Activated T-helper 1 cell treated with anti-CD3 and anti-CD28 coated beads, Interleukin-2, amount 50 U/mL, for 16 hours (primary cell): ENCODE data around the gene DYNC1I1.

Experiments used
- DNase-seq, 2 donors: peaks; one replicate each; pipeline ENCODE4 v3.0.0-alpha.2; 2020; ENCODE audit warnings: low read depth in 1 of 2, low spot score in 1 of 2

Gene DYNC1I1

DNA sequence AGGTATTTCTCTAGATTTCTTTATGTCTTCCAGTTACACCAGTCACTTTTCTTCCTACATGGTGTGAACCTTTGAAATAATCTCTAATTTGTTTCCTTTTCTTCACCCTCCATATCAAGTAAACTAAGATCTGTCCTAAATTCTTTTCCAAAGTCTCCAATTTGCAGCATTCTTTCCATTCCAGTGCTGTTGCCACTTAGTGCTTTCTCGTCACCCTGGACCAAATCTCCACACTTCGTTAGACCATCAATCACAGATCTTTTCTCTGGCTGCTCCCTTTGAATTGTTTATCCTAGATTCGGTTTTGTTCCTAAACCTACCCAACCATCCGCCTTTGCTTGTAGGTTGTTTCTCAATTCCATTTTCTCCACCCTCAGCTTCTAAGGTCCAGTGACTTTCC, 74.7 kb downstream of the DYNC1I1 start:
- no peak for DNase-seq

GRCh38 chr7:95859429-95859828, 87.1 kb downstream of the DYNC1I1 start:
- no peak for DNase-seq

- DNase-seq, result no peak
Observed at GRCh38 chr7:95861041-95861440, 88.7 kb downstream of the DYNC1I1 start.

DNA sequence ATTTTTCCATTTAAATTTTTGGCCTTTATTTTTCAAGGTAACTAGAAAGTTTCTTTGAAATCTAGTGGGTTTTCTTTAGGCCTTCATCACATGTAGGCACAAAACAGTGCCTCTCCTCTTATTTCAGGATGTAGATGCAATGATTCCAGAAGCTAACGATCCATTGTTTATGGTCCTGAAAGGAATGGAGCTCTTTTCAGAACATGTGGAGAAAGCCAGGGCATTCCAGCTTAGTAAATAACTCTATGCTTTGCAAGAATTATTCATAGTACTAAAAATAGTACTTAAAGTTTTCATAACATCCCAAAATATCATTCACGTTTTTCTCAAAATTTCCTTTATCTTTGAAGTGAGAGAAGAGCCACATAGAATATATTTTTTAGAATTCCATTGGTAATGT, 91.3 kb downstream of the DYNC1I1 start:
- no peak for DNase-seq

DNA sequence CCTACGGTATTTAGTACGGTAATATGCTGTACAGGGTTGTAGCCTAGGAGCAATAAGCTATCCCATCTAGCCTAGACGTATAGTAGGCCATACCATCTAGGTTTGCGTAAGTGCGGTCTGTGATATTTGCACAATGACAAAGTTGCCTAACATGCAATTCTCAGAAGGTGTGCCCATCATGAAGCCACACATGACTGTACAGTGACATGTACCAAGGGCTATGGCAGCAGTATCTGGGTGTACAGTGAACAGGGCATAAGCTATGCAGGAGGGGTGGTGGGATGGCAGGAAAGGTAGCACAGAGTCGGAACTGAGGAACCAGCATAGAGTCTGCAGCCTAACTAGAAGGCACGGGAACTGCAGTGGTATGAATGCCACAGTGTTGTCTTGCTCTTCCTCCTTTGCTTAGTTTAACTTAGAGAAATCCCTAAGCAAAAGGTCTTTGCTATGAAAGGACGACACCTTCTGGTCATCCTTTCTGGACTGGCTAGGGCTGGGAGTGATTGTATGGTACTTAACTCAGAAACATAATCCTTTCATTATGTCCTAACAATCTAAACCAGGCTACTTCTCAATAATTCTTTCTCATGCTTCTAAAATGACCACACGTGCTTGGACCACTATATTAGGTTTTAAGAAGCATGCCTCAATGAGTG, 93.5 kb downstream of the DYNC1I1 start:
- DNase-seq, result no peak

GRCh38 chr7:95867309-95867708, 95.0 kb downstream of the DYNC1I1 start:
- no peak for DNase-seq

DNA sequence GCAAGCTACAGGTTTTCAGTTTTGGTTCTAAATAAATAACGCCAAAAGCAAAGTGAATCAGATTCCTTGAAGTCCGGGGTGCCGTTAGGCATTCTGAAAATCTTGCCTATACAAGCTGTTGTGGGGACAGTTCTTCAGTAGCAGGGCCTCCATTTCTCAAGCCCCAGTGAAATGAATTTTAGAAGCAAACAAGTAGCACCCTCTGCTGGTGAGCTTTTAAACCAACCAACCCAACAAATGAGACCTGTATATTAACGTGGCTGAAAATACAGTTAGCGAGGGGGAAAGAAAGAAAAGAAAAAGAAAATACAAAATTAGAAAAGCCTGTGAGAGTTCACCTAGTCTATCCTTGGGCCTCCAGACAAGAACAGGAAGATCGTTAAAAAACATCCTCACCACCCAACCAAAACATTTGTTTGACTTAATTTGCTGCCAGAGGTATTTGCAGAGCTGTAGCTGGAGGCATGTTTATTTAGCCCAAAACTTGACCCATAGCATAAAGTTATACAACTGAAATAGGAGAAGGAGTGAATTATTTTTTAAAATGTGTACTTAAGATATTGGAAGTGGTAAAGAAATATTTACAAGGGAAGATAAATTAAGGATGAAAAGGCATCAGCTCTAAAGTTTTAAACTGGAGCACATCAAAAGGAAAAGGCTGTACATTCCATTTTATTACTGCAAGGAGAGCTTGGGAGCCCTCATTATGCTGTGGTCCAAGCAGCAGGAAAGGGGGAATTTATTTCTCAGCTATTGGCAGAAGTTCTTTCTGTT, 98.9 kb downstream of the DYNC1I1 start:
- no peak for DNase-seq

GRCh38 chr7:95871896-95872295, 99.5 kb downstream of the DYNC1I1 start:
- no peak for DNase-seq

DNA sequence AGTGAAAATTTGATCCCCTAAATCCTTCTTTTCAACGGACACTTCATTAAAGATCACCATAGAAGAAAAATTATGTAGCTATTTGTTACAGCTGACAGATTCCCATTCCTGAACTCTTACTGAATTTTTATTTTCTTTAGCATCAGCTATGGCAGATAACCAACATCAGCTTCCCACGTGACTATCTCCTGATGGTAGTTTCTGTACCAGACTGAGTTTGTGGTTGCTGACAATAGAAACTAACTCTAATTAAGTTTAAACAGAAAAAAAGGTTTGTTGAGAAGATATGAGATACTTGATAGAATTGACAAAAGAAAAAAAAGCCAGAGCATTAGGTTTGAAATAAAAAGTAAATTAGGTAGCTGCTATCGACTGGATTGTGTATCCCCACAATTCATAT, 101.8 kb downstream of the DYNC1I1 start:
- DNase-seq, result no peak

DNA sequence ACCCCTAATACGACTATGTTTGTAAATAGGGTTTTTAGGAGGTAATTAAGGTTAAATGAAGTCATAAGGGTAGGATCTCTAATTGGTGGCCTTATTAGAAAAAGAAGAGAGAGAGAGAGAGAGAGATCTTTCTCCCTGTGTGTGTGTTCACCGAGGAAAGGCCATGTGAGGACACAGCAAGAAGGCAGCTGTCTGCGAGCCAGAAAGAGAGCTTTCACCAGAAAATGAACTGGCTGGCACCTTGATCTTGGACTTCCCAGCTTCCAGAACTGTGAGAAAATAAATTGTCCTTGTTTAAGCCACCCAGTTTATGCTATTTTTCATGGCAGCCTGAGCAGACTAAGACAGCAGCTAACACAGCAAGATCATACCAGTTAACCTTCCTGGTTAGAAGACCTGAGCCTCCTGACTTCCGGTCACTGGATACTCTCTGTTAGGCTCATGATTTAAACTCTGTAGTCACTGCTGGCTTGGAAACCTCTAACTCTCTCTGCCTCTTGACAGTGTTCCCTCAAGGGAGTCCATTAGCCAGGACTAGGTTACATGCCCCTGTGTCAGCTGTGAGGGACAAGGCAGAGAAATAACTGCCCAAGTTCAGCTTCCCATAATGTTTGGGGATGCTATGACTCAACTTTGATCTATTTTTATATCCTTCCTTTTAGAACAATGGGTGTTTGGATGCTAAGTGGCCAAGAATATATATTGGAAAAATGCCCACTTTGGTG, 102.3 kb downstream of the DYNC1I1 start:
- DNase-seq, result no peak

DNA sequence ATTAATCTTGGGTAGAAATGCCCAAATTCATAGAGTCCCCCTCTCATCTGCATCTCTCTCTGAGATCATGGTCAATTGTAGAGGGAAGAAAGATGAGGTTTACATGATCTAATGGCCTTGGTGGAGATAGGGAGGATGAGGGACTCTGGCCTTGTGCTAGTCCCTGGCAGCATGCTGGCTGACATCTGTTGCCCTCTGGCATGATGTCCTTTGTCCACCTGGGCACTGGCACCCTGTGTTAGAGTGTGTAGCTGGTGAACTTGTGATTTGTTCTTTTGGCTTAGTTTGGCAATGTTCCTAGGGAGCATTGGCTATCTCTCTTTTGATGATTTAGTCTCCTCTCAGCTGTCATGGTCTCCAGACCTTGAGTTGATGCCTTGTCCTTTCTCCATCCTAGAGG, 103.2 kb downstream of the DYNC1I1 start:
- DNase-seq, result no peak

DNA sequence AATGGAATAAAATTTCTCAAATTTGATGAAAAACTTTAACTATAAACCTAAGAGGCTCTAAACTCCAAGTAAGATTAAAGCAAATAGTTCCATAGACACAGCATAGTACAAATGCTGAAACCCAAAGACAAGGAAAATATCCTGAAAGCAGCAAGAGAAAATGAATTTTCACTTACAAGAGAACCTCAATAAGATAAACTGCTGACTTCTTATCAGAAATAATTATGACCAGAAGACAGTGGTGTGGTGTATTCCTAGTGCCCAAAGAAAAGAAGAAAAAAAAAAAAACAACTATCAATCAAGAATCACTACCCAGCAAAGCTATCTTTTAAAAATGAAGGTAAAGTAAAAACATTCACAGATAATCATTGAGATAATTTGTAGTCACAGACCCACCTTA, 106.3 kb downstream of the DYNC1I1 start:
- DNase-seq, result no peak

GRCh38 chr7:95881597-95881996, 109.2 kb downstream of the DYNC1I1 start:
- no peak for DNase-seq

GRCh38 chr7:95883217-95883616, 110.9 kb downstream of the DYNC1I1 start:
- DNase-seq, result no peak

DNA sequence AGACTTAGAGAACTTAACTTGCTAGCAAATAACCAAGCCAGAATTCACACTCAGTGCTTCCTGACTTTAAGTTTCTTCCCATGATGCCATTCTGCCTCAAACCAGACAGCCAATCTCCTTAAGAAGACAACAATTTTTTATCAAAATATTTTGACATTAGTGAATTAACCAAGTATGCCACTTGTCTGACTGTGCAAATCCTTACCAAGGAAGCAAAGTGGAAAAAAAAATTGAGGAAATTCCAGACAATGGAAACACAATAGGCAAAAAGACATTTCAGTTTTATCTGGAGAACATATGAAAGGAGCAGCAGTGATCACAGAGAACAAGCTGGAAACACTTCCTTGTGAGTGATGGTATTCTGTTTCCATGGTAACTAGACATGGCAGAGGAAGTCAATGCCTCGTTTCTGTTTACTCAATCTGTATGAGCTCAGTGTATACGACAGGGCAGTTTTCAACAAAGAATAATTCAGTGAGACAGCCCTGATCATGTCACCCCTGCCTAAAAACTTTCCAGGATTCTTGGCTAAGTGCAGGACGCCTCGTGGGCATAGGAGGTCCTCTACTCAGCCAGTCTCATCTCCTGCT, 114.2 kb downstream of the DYNC1I1 start:
- no peak for DNase-seq

DNA sequence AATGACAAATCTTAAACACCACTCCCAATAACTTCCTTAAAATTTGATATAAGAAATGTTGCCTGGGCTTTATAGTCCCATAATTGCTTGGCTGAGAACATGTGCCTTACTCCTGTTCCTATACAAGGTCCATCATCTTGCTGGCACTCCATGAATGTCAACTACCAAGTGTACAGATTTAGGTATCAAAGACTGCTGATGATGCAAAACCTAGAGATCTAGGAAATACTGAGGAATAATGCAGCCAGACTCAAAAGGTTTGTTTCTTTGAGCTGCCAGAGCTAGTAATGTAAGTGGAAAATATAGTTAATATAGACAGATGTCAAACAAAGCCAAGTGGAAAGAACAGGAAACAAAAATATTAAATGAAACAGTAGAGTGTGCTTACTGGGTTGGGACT, 121.1 kb downstream of the DYNC1I1 start:
- DNase-seq, result no peak

DNA sequence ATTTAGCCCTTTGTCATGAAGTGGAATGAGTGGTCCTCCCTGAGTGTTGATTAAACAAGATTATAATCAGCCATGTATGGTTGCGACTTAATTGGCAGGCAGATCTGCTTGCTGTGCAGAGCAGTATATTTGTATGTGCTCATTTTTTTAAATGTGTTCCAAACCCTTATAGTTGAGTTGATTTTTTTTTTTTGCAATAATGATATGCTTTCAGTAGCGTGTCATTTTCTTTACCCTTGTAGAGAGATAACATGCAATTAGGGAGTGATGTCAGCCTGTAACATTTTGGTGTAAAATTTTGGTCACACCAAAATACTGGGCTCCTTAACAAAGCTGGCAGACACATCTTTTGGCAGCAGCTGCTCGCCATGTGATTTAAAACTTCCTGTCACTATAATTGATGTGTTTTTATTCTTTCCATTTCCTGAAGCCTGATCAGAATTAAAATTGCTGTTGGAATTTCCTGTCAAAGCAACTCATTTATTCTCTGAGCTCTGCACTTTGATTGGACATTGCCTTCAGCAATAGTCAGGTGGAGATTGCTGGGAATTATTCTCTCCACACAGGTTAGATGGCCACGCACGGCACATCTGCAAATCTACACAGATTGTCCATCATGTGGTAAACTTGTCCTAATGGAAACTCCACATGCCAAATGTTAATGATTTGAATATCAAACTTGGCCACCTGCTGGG, 125.3 kb downstream of the DYNC1I1 start:
- no peak for DNase-seq

DNA sequence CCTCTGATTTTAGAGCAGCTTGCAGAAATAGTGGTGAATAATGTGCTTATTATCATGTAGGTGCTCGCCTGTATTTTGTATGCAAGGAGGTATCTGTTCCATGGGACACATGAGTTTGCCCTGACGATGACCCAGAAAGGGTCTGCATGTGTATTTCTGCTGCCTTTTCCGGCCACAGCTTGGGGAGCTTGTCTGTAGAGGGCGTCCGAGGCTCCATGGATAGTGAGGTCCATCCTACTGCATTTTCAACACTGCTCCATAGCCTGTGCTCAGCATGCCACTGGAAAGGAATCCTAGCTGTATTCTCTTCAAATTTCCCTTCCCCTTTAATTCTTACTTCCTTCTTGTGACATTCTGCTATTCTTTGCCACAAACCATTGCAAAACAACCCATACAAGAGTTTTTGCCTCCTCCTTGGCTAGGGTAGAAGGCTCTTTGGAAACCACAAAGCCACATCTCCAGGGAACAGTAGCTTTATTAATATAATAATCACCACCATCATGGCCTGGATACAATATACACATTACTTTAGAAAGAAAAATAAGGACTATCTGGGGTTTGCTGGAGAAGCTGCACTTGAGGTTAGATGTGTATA, 127.7 kb downstream of the DYNC1I1 start:
- no peak for DNase-seq

GRCh38 chr7:95901006-95901405, 128.7 kb downstream of the DYNC1I1 start:
- no peak for DNase-seq

DNA sequence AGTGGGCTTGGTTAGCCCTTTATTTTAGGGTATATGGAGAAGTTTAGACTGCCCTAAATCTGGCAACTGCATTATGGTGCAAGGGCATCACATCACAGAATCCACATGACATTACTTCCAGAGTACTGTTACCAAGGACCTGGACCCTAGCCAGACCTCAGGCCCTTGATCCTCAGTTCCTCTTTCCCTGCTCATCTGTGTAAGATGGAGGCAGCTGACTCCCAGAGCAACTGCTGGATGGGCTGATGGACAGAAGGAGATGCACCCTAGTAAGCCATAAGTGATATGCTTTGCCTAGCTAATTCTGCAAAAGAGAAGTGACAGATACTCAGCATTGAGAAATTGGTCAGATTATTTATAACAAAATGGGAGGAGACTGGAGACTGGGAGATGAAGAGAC, 131.7 kb downstream of the DYNC1I1 start:
- no peak for DNase-seq

- no peak for DNase-seq
Observed at GRCh38 chr7:95905167-95905566, 132.8 kb downstream of the DYNC1I1 start.
